ENCODE measurements around the gene RPL10.

The RPL10 gene

DNA sequence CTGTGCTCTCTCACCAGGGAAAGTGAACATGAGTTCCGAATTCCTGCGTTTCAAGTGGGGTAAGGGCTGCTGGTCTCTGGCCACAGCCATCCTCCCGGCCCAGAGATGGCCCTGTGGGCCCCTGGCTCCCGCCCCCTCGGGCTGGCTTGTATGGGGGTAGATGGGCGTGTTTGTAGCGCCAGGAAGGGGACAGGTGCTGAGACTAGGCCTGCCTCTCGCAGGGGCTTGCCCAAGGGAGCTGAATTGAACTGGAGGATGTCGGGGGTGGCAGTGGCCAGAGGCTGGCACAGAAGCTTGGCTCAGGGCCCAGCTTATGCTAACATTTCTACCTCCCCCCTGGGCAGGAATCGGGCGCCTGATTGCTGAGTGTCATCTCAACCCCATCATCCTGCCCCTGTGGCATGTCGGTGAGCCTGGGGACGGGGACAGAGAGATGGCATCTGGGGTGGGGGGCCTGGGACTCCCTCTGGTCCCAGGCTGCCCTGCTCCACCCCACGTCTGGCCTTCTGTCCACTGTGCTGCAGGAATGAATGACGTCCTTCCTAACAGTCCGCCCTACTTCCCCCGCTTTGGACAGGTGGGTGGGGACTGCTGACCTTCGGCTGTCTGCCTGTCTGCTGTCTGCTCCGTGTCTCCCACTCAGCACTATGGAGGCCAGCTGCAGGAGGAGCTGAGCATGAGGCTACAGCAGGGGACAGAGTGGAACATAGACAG, 21.7 kb downstream of the RPL10 start:
- Histone ChIP-seq H3K36me3 (ENCODE audit: control insufficient read depth, insufficient read depth, low read length) (peaks cover 16% of the 10 kb centered on the region; the same call in 1 of the 2 replicates), H3K27me3 (ENCODE audit: control insufficient read depth, insufficient read depth, low read length) (no peaks in the 10 kb centered on the region), H3K9ac (ENCODE audit: low read length) (no peak overlapping the region), H3K4me3 (ENCODE audit: low read depth, low read length) (no peak overlapping the region), H3K9me3 (ENCODE audit: control insufficient read depth, insufficient read depth, low read depth, low read length) (peaks cover 8% of the 10 kb centered on the region; the same call in 1 of the 2 replicates), H3K27ac (ENCODE audit: low read depth, low read length) (no peak overlapping the region), H3K4me1 (ENCODE audit: control insufficient read depth, insufficient read depth, low read length) (no peaks in the 10 kb centered on the region)

DNA sequence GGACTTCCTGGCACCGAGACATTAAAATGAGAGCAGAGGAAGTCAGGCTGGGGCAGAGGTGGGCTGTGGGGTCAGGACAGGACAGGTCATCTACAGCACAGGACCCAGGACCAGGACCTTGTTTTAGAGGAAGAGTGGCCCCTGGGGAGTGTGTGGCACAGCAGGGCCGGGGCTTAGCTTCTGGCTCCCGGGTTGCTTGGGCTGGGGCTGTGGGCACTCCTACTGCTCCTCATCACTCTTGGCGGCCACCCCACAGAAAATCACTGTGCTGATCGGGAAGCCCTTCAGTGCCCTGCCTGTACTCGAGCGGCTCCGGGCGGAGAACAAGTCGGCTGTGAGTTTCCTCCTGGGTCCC, 22.2 kb downstream of the RPL10 start:
- Histone ChIP-seq H3K4me1 (ENCODE audit: control insufficient read depth, insufficient read depth, low read length) (no peaks in the 10 kb centered on the region), H3K4me3 (ENCODE audit: low read depth, low read length) (no peak overlapping the region), H3K36me3 (ENCODE audit: control insufficient read depth, insufficient read depth, low read length) (peaks cover 13% of the 10 kb centered on the region; the same call in 1 of the 2 replicates), H3K9ac (ENCODE audit: low read length) (no peak overlapping the region), H3K9me3 (ENCODE audit: control insufficient read depth, insufficient read depth, low read depth, low read length) (peaks cover 8% of the 10 kb centered on the region; the same call in 1 of the 2 replicates), H3K27me3 (ENCODE audit: control insufficient read depth, insufficient read depth, low read length) (no peaks in the 10 kb centered on the region), H3K27ac (ENCODE audit: low read depth, low read length) (no peak overlapping the region)

DNA sequence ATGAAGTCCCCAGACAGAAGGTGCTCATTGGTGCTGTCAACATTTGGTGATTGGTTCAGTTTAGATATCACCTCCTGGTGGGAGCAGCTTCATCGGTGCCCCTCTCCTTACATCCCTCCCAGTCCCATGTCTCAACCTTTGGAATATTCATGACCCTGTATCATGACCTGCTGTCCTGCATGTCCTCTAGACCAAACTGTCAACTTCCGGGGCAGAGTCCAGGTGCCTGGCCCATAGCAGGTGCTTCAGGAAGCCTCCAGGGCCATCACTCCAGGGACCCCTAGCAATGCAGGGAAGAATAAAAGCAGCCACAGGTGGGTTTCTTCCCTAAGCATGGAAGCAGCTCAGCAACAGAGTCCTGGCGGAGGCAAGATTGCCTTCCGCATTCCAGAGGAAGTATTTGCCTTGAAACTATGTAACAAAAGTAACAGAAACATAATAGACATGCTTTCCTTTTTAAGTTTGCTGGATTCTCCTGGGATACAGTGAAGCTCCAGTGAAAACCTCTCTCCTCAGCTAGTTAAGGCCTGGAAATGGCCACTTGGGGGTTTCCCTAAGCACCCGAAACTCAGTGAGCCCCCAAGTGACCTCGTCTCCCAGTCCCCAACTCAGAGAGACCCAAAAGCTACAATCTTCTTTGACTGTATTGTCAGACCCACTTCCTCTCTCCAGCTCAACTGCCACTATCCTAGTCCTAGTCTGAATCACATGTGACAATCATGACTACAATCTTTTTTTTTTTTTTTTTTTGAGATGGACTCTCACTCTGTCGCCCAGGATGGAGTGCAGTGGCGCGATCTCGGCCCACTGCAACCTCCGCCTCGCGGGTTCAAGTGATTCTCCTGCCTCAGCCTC, 29.0 kb downstream of the RPL10 start:
- Histone ChIP-seq H3K36me3 (ENCODE audit: control insufficient read depth, insufficient read depth, low read length) (peaks cover 7% of the 10 kb centered on the region; the same call in 1 of the 2 replicates), H3K4me3 (ENCODE audit: low read depth, low read length) (no peak overlapping the region), H3K4me1 (ENCODE audit: control insufficient read depth, insufficient read depth, low read length) (peaks cover 10% of the 10 kb centered on the region; the same call in 1 of the 2 replicates), H3K27me3 (ENCODE audit: control insufficient read depth, insufficient read depth, low read length) (no peaks in the 10 kb centered on the region), H3K9me3 (ENCODE audit: control insufficient read depth, insufficient read depth, low read depth, low read length) (peaks cover 16% of the 10 kb centered on the region; the same call in 1 of the 2 replicates), H3K27ac (ENCODE audit: low read depth, low read length) (no peak overlapping the region), H3K9ac (ENCODE audit: low read length) (no peak overlapping the region)

DNA sequence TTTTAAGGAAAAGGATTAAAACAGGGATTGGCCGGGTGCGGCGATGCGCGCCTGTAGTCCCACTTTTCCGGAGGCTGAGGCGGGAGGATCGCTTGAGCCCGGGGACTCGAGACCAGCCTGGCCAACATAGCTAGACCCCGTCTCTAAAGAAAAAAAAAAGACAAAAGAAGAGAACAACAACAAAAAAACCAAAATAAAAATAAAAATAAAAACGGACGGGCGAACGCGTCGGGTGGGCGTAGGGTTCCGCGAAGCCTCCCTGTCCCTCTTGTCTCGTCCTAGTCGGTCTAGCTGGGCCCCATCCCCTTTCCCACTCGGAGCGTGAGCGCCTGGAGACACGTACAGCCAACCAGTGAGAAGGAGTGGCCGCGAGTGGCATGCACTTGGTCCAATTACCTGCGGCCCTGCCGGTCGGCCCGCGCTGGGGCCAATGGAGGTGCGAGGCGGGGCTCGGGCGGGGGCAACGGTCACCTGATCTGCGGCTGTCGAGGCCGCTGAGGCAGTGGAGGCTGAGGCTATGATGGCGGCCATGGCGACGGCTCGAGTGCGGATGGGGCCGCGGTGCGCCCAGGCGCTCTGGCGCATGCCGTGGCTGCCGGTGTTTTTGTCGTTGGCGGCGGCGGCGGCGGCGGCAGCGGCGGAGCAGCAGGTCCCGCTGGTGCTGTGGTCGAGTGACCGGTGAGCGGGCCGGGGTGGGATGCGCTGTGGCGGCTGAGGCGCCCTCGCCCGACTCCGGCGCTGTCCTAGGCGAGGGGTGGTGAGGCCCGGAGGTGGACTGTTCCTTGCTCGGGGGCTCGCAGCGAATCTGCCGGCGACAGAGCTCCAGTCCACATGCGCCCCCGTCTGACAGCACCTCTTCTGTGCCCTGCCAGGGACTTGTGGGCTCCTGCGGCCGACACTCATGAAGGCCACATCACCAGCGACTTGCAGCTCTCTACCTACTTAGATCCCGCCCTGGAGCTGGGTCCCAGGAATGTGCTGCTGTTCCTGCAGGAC, 30.3 kb downstream of the RPL10 start, which contains the start of gene ATP6AP1:
ATP6AP1 (plus strand) TSS at position 502 of the 996 bp plus-strand sequence; CDS start at position 518, 16 bp downstream.
- Histone ChIP-seq H3K9ac (ENCODE audit: low read length) (peak within 1 kb of the TSS; percentile 72), H3K4me3 (ENCODE audit: low read depth, low read length) (peak within 1 kb of the TSS; percentile 80), H3K36me3 (ENCODE audit: control insufficient read depth, insufficient read depth, low read length) (peaks cover 19% of the 10 kb centered on the region), H3K27me3 (ENCODE audit: control insufficient read depth, insufficient read depth, low read length) (no peaks in the 10 kb centered on the region), H3K4me1 (ENCODE audit: control insufficient read depth, insufficient read depth, low read length) (peaks cover 11% of the 10 kb centered on the region; the same call in 1 of the 2 replicates), H3K27ac (ENCODE audit: low read depth, low read length) (no peak within 1 kb of the TSS; the same call in 1 of the 2 replicates), H3K9me3 (ENCODE audit: control insufficient read depth, insufficient read depth, low read depth, low read length) (peaks cover 20% of the 10 kb centered on the region; the same call in 1 of the 2 replicates)

DNA sequence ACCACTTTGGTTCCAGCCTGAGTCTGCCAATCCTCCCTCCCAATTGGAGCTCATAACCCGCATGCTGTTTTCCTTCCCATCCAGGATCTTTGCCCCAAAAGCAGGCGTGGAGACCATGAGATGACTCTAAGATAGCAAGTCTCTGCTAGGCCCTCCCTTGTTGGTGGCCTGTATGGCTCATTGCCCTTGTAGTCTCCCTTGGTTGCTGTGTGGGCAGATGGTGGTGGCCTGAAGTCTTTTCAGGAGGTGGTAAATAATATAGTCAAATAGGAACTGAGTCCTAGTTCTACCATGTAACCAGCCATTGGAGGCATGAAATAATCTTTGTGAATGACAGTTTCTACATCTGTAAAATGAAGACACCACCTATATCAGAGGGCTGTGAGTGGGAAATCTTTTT, 31.5 kb downstream of the RPL10 start:
- H3K4me1 ChIP-seq (ENCODE audit: control insufficient read depth, insufficient read depth, low read length), result peaks cover 15% of the 10 kb centered on the region; the same call in 1 of the 2 replicates
- no peaks in the 10 kb centered on the region for H3K27me3 ChIP-seq (ENCODE audit: control insufficient read depth, insufficient read depth, low read length)
- H3K4me3 ChIP-seq (ENCODE audit: low read depth, low read length), result peak overlapping the region; percentile 80; the same call in 1 of the 2 replicates
- peaks cover 27% of the 10 kb centered on the region; the same call in 1 of the 2 replicates for H3K9me3 ChIP-seq (ENCODE audit: control insufficient read depth, insufficient read depth, low read depth, low read length)
- peaks cover 29% of the 10 kb centered on the region for H3K36me3 ChIP-seq (ENCODE audit: control insufficient read depth, insufficient read depth, low read length)
- H3K27ac ChIP-seq (ENCODE audit: low read depth, low read length), result no peak overlapping the region
- H3K9ac ChIP-seq (ENCODE audit: low read length), result no peak overlapping the region

DNA sequence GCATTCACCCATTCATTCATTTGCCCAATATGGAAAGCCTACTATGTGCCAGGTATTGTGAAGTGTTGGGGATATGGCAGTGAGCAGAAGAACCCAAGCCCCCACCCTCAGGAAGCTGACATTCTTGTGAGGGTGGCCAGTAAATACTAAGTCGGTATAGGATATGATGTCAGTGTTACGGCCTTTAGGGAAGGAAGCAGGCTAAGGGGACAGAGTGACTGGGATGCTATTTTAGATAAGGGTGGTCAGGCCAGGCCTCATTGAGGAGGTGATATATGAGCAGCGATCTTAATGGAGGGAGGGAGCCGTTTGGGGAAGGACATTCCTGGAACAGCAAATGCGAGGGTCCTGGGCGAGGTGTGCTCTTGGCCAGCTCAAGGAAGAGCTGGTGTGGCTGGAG, 32.3 kb downstream of the RPL10 start:
- peaks cover 30% of the 10 kb centered on the region; the same call in 1 of the 2 replicates for H3K9me3 ChIP-seq (ENCODE audit: control insufficient read depth, insufficient read depth, low read depth, low read length)
- no peak overlapping the region for H3K27ac ChIP-seq (ENCODE audit: low read depth, low read length)
- H3K36me3 ChIP-seq (ENCODE audit: control insufficient read depth, insufficient read depth, low read length), result peaks cover 31% of the 10 kb centered on the region
- H3K9ac ChIP-seq (ENCODE audit: low read length), result no peak overlapping the region
- H3K4me1 ChIP-seq (ENCODE audit: control insufficient read depth, insufficient read depth, low read length), result peaks cover 15% of the 10 kb centered on the region; the same call in 1 of the 2 replicates
- no peaks in the 10 kb centered on the region for H3K27me3 ChIP-seq (ENCODE audit: control insufficient read depth, insufficient read depth, low read length)
- no peak overlapping the region for H3K4me3 ChIP-seq (ENCODE audit: low read depth, low read length)

DNA sequence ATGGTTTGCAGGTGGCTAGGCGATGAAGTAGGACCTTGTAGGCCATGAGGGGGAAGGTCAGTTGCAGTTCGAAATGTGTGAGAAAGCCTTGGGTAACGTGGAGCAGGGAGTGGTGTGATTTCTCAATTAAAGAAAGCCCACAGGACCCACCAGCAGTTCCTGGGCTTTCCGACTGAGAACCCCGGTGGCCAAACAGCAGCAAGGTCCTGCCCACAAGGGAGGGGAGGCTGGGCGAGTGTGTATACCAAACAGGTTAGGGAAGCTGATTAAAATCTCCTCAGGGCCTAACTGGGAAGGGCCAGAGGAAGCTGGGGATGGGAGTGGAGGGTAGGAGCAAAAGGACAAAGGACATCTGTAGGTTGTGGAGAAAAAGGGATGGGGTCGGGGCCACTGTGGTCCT, 32.7 kb downstream of the RPL10 start:
- H3K27ac ChIP-seq (ENCODE audit: low read depth, low read length), result no peak overlapping the region
- peaks cover 15% of the 10 kb centered on the region; the same call in 1 of the 2 replicates for H3K4me1 ChIP-seq (ENCODE audit: control insufficient read depth, insufficient read depth, low read length)
- H3K4me3 ChIP-seq (ENCODE audit: low read depth, low read length), result no peak overlapping the region
- H3K9me3 ChIP-seq (ENCODE audit: control insufficient read depth, insufficient read depth, low read depth, low read length), result peaks cover 30% of the 10 kb centered on the region; the same call in 1 of the 2 replicates
- no peaks in the 10 kb centered on the region for H3K27me3 ChIP-seq (ENCODE audit: control insufficient read depth, insufficient read depth, low read length)
- H3K9ac ChIP-seq (ENCODE audit: low read length), result no peak overlapping the region
- H3K36me3 ChIP-seq (ENCODE audit: control insufficient read depth, insufficient read depth, low read length), result peaks cover 31% of the 10 kb centered on the region

DNA sequence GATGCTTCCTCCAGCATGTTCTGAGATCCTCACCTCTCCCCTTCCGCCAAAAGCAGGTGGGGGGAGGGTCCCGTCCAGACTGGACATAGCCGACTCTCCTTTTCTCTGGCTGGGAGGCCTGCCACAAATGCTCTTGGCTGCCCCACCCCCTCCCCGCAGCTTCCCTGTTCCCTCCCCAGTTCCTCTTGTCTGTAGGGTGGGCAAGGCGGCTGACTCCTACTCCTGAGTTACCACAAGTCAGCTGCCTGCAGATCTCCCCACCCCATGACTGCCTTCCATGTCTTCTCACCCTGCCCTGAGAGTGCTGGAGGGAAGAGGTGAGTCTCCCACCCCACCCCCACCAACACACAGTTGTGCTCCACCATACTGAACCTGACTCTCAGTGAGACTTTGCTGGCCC, 33.2 kb downstream of the RPL10 start:
- Histone ChIP-seq H3K9ac (ENCODE audit: low read length) (no peak overlapping the region), H3K36me3 (ENCODE audit: control insufficient read depth, insufficient read depth, low read length) (peaks cover 31% of the 10 kb centered on the region), H3K4me3 (ENCODE audit: low read depth, low read length) (no peak overlapping the region), H3K27me3 (ENCODE audit: control insufficient read depth, insufficient read depth, low read length) (no peaks in the 10 kb centered on the region), H3K27ac (ENCODE audit: low read depth, low read length) (no peak overlapping the region), H3K9me3 (ENCODE audit: control insufficient read depth, insufficient read depth, low read depth, low read length) (peaks cover 30% of the 10 kb centered on the region; the same call in 1 of the 2 replicates), H3K4me1 (ENCODE audit: control insufficient read depth, insufficient read depth, low read length) (peaks cover 19% of the 10 kb centered on the region; the same call in 1 of the 2 replicates)

DNA sequence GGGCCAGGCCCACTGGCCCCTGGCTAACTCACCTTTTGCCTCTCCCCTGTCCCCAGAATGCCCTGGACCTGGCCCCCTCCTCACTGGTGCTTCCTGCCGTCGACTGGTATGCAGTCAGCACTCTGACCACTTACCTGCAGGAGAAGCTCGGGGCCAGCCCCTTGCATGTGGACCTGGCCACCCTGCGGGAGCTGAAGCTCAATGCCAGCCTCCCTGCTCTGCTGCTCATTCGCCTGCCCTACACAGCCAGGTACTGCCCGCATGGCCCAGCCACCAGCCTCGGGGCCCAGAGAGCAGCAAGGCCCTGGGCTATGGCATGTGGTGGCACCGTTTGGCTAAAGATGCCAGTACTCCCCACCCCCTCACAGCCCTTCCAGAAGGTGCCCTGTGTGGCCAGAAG, 34.0 kb downstream of the RPL10 start:
- no peak overlapping the region for H3K27ac ChIP-seq (ENCODE audit: low read depth, low read length)
- H3K9ac ChIP-seq (ENCODE audit: low read length), result no peak overlapping the region
- peaks cover 19% of the 10 kb centered on the region; the same call in 1 of the 2 replicates for H3K4me1 ChIP-seq (ENCODE audit: control insufficient read depth, insufficient read depth, low read length)
- H3K36me3 ChIP-seq (ENCODE audit: control insufficient read depth, insufficient read depth, low read length), result peaks cover 31% of the 10 kb centered on the region
- H3K9me3 ChIP-seq (ENCODE audit: control insufficient read depth, insufficient read depth, low read depth, low read length), result peaks cover 30% of the 10 kb centered on the region; the same call in 1 of the 2 replicates
- H3K27me3 ChIP-seq (ENCODE audit: control insufficient read depth, insufficient read depth, low read length), result no peaks in the 10 kb centered on the region
- no peak overlapping the region for H3K4me3 ChIP-seq (ENCODE audit: low read depth, low read length)

DNA sequence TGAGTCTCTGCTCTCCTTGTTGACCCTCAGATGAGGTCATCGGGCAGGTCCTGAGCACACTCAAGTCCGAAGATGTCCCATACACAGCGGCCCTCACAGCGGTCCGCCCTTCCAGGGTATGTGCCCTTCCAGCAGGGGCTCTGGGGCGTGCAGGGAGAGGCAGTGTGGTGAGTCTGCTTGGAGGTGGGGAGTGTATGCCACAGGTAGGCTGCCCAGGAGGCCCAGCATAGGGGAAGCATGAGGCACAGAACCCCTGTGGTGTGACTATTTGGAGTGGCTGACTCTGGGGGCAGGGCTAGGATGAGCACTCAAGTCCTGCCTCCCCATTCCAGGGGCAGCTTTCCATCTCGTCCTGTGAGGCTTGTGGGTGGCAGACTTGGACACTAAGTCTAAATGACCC, 35.4 kb downstream of the RPL10 start:
- H3K36me3 ChIP-seq (ENCODE audit: control insufficient read depth, insufficient read depth, low read length), result peaks cover 32% of the 10 kb centered on the region

More for the DNA sequence above, 35.4 kb downstream of the RPL10 start:
- H3K27ac ChIP-seq (ENCODE audit: low read depth, low read length), result no peak overlapping the region
- H3K4me1 ChIP-seq (ENCODE audit: control insufficient read depth, insufficient read depth, low read length), result peaks cover 27% of the 10 kb centered on the region; the same call in 1 of the 2 replicates
- no peak overlapping the region for H3K9ac ChIP-seq (ENCODE audit: low read length)
- no peak overlapping the region for H3K4me3 ChIP-seq (ENCODE audit: low read depth, low read length)
- no peaks in the 10 kb centered on the region for H3K27me3 ChIP-seq (ENCODE audit: control insufficient read depth, insufficient read depth, low read length)
- H3K9me3 ChIP-seq (ENCODE audit: control insufficient read depth, insufficient read depth, low read depth, low read length), result peaks cover 30% of the 10 kb centered on the region; the same call in 1 of the 2 replicates
